Measurements from ENCODE around the gene SLC16A8. TPM values are rescaled to one million over a fixed set of nuclear protein-coding genes. Genes with fewer than 3 reads are reported as not detected.
"Not testable (repeated sequence)": the region's sequence is repeated elsewhere in the genome, so short reads cannot be mapped to it uniquely, and the experiment has no call there.

SLC16A8 gene
- total and polyA plus RNA-seq, 9 of the 15 experiments (the other 6 are each of a cell fraction or from before 2014, with no cell fraction given), result not detected

GRCh38 chr22:38037367-38038150 is 46.4 kb downstream of the SLC16A8 start:
- in situ Hi-C loops (cut with MboI); H3K36me3 ChIP-seq (ENCODE audit: control insufficient read depth, insufficient read depth, low read length); H3K27ac ChIP-seq (ENCODE audit: extremely low read depth, low read depth, low read length); H3K9me3 ChIP-seq (replicated peaks; ENCODE audit: control insufficient read depth, insufficient read depth, low read depth, low read length); H3K27me3 ChIP-seq (ENCODE audit: control insufficient read depth in 2 of 2, insufficient read depth in 2 of 2, low read length in 2 of 2); H3K4me2 ChIP-seq (ENCODE audit: insufficient read depth, low read length); DNase-seq (ENCODE audit: extremely low read depth in 1 of 4, low spot score in 3 of 4); FAIRE-seq; H4K20me1 ChIP-seq (replicated peaks; ENCODE audit: control insufficient read depth, insufficient read depth, low read length); H3K9me1 ChIP-seq (ENCODE audit: control insufficient read depth, insufficient read depth, low read length); BruUV-seq (replicated peaks); H3K4me3 ChIP-seq; ATAC-seq; H3K79me2 ChIP-seq (ENCODE audit: control insufficient read depth, insufficient read depth, low read length); CTCF ChIA-PET (ENCODE audit: low intra/inter-chr PET ratio); intact Hi-C loops (cut with micrococcal nuclease); H3K9ac ChIP-seq (ENCODE audit: insufficient read depth in 1 of 2, low read depth in 2 of 2, low read length in 2 of 2): not testable (repeated sequence)
- peak; percentile 45 for TF ChIP-seq ZNF121 (CRISPR knock-in tag; conservative IDR thresholded peaks at IDR 0.05)
- Histone ChIP-seq H2AFZ (ENCODE audit: low read depth, low read length) (0 out of 2 replicates have a peak overlapping the region, but pooled peaks have one; percentile 32), H3K4me1 (replicated peaks in 1 of 2; ENCODE audit: control insufficient read depth in 2 of 2, insufficient read depth in 2 of 2, low read length in 2 of 2) (peaks cover 26 to 49% of the 10 kb centered on the region in 2 experiments)
- POLR2A ChIA-PET, result interaction anchor here (0.6 to 0.7 kb wide), 4 partner anchors 11 to 760 kb away, joined by 3 to 4 read pairs (median 4); no protein-coding TSS in a partner anchor
- 41% methylated on average over 9 of the region's 13 CpGs for WGBS (ENCODE audit: insufficient coverage, low coverage, missing lambda C conversion rate)

DNA sequence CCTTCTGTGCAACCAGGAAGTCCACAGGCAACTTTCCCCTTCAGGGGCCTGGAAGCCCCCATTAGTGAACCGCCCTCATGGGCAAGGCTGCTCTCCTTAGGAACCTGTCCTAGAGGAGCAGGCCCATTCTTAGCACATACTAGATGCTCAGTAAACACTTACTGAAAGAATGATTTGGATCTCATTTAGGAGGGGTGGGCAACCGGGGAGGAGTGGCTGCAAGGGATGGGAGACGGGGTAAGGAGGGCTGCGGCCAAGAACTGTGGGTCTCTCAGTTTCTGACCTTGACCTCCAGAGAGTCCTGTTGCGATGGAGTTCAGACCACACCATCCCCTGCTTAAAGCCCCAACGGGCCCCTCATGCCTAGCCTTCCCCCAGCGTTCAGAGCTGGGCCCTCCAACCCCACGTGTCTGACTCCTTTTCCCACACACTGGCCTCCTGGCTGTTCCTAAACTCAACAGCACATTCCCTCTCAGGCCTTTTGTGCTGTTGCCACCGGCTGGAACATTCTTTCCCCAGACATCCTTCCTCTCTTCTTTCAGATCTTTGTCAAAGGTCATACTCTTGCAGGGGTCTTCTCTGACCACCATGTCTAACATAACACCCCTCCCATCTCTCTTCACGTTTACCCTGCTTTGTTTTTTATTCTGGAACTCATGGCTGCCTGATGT is 47.5 kb downstream of the SLC16A8 start:
- in situ Hi-C loops (cut with MboI), result no loop called here
- FAIRE-seq, result no peak
- intact Hi-C loops (cut with micrococcal nuclease), result no loop called here
- no peak overlapping the region for H2AFZ ChIP-seq (ENCODE audit: low read depth, low read length)
- 66% methylated on average over 9 of the region's 10 CpGs for WGBS (ENCODE audit: insufficient coverage, low coverage, missing lambda C conversion rate)
- H3K4me3 ChIP-seq, result no peak overlapping the region
- H3K9me3 ChIP-seq (replicated peaks; ENCODE audit: control insufficient read depth, insufficient read depth, low read depth, low read length), result no peaks in the 10 kb centered on the region
- H3K4me2 ChIP-seq (ENCODE audit: insufficient read depth, low read length), result no peak overlapping the region
- H3K9me1 ChIP-seq (ENCODE audit: control insufficient read depth, insufficient read depth, low read length), result no peaks in the 10 kb centered on the region
- no peak overlapping the region for H3K9ac ChIP-seq (ENCODE audit: insufficient read depth in 1 of 2, low read depth in 2 of 2, low read length in 2 of 2)
- no peaks in the 10 kb centered on the region for H3K79me2 ChIP-seq (ENCODE audit: control insufficient read depth, insufficient read depth, low read length)
- ChIA-PET CTCF (ENCODE audit: low intra/inter-chr PET ratio) (no interaction called here), POLR2A (interaction anchor here (0.7 kb wide), 2 partner anchors 90 to 761 kb away, joined by 3 to 4 read pairs; no protein-coding TSS in a partner anchor)
- ATAC-seq, result no peak
- DNase-seq (ENCODE audit: extremely low read depth in 1 of 4, low spot score in 3 of 4), result no peak
- H4K20me1 ChIP-seq (replicated peaks; ENCODE audit: control insufficient read depth, insufficient read depth, low read length), result no peaks in the 10 kb centered on the region
- no TSS peak for BruUV-seq (replicated peaks)
- no peak overlapping the region for H3K27ac ChIP-seq (ENCODE audit: extremely low read depth, low read depth, low read length)
- peaks cover 28 to 45% of the 10 kb centered on the region in 2 experiments for H3K4me1 ChIP-seq (replicated peaks in 1 of 2; ENCODE audit: control insufficient read depth in 2 of 2, insufficient read depth in 2 of 2, low read length in 2 of 2)
- H3K36me3 ChIP-seq (ENCODE audit: control insufficient read depth, insufficient read depth, low read length), result no peaks in the 10 kb centered on the region
- no peaks in the 10 kb centered on the region for H3K27me3 ChIP-seq (ENCODE audit: control insufficient read depth in 2 of 2, insufficient read depth in 2 of 2, low read length in 2 of 2)
- TF ChIP-seq ELF1 (tag; IDR thresholded peaks at IDR 0.05) (no peak), SFPQ (IDR thresholded peaks at IDR 0.05; ENCODE audit: low read depth, low read length) (no peak), PCBP1 (IDR thresholded peaks at IDR 0.05; ENCODE audit: low read depth, low read length, poor library complexity, severe bottlenecking) (no peak), LEF1 (IDR thresholded peaks at IDR 0.05) (no peak), ZBTB7A (IDR thresholded peaks at IDR 0.05; ENCODE audit: borderline replicate concordance, control insufficient read depth, low read depth, low read length) (no peak), E2F3 (CRISPR knock-in tag; IDR thresholded peaks at IDR 0.05) (no peak), ARID1B (IDR thresholded peaks at IDR 0.05) (no peak), SMC3 (conservative IDR thresholded peaks at IDR 0.05; ENCODE audit: insufficient read depth, low read depth, low read length) (no peak)
- TF ChIP-seq, protein P1, sequence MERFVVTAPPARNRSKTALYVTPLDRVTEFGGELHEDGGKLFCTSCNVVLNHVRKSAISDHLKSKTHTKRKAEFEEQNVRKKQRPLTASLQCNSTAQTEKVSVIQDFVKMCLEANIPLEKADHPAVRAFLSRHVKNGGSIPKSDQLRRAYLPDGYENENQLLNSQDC (CRISPR knock-in tag; IDR thresholded peaks at IDR 0.05), result no peak
- TF ChIP-seq, protein P2, sequence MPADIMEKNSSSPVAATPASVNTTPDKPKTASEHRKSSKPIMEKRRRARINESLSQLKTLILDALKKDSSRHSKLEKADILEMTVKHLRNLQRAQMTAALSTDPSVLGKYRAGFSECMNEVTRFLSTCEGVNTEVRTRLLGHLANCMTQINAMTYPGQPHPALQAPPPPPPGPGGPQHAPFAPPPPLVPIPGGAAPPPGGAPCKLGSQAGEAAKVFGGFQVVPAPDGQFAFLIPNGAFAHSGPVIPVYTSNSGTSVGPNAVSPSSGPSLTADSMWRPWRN (IDR thresholded peaks at IDR 0.05; ENCODE audit: low read depth), result no peak
